ENCODE measurements around the gene CHCHD3. TPM values are rescaled to one million over a fixed set of nuclear protein-coding genes. Genes with fewer than 3 reads are reported as not detected.

The CHCHD3 gene
- total and polyA plus RNA-seq, 2 of the 4 experiments (the other 2 are of a cell fraction): 56.9 to 141 TPM

GRCh38 chr7:132871419-132871818 lies 210.5 kb downstream of the CHCHD3 start:
- no peak overlapping the region for H4K8ac ChIP-seq (ENCODE audit: low read depth in 2 of 2, low read length in 2 of 2)
- no peak overlapping the region for H3K18ac ChIP-seq (ENCODE audit: low read depth, low read length)
- H3K4me1 ChIP-seq (ENCODE audit: control insufficient read depth, insufficient read depth, low read length): no peaks in the 10 kb centered on the region
- H2BK15ac ChIP-seq (ENCODE audit: low read depth, low read length): no peak overlapping the region
- no peak overlapping the region for H3K14ac ChIP-seq (replicated peaks; ENCODE audit: low read depth, low read length)
- no peak overlapping the region for H3K27ac ChIP-seq (ENCODE audit: insufficient read depth, low read length)
- dilution Hi-C loops (cut with HindIII; ENCODE audit: low sequenced_read_pairs, unreplicated experiment): no loop called here
- no peak overlapping the region for H3K56ac ChIP-seq (ENCODE audit: extremely low read depth, insufficient read depth, low read length)
- DNase-seq (no peak), ATAC-seq (ENCODE audit: low read depth) (no peak)
- no peak overlapping the region for H3K23ac ChIP-seq (ENCODE audit: low read depth, low read length)
- ChIA-PET CTCF (no interaction called here), POLR2A (ENCODE audit: unreplicated experiment) (no interaction called here)
- H3K4me2 ChIP-seq (ENCODE audit: low read depth, low read length): no peak overlapping the region
- H3K9me3 ChIP-seq (ENCODE audit: control insufficient read depth, insufficient read depth, low read length): no peaks in the 10 kb centered on the region
- intact Hi-C loops (cut with micrococcal nuclease): no loop called here
- H2AK5ac ChIP-seq (ENCODE audit: low read depth, low read length): no peak overlapping the region
- no peaks in the 10 kb centered on the region for H4K20me1 ChIP-seq (ENCODE audit: insufficient read depth, low read length)
- H3K9ac ChIP-seq (ENCODE audit: low read depth, low read length): no peak overlapping the region
- no CpG with 5 or more reads among the region's 6 CpGs for WGBS, 2 experiments (ENCODE audit: extremely low coverage in 2 of 2, insufficient read length in 1 of 2)
- no peak overlapping the region for H2BK20ac ChIP-seq (ENCODE audit: low read depth, low read length)
- H3K79me1 ChIP-seq (ENCODE audit: low read depth in 1 of 2, low read length in 2 of 2): peaks cover 0 to 4% of the 10 kb centered on the region in 2 experiments; a peak in 1 of 4 replicates
- H4K91ac ChIP-seq (ENCODE audit: insufficient read depth, low read depth, low read length): no peak overlapping the region
- peaks cover 3% of the 10 kb centered on the region; the same call in 1 of the 2 replicates for H3K9me1 ChIP-seq (ENCODE audit: insufficient read depth, low read length)
- H2BK120ac ChIP-seq (ENCODE audit: low read depth, low read length): no peak overlapping the region
- H2BK5ac ChIP-seq (ENCODE audit: low read depth, low read length, poor library complexity, severe bottlenecking): no peak overlapping the region
- no peaks in the 10 kb centered on the region for H3K36me3 ChIP-seq (ENCODE audit: control insufficient read depth, insufficient read depth, low read length)
- in situ Hi-C loops (cut with MboI; ENCODE audit: low sequenced_read_pairs): no loop called here
- H4K5ac ChIP-seq (ENCODE audit: low read depth, low read length): no peak overlapping the region
- no peak overlapping the region for H2AFZ ChIP-seq (replicated peaks; ENCODE audit: low read length, poor library complexity)
- no peak overlapping the region for H3K4ac ChIP-seq (ENCODE audit: low read depth, low read length)
- H3K27me3 ChIP-seq (ENCODE audit: control insufficient read depth, insufficient read depth, low read length): no peaks in the 10 kb centered on the region
- TF ChIP-seq RCOR1 (IDR thresholded peaks at IDR 0.05; ENCODE audit: insufficient replicate concordance, low read length) (no peak), CTCF (conservative IDR thresholded peaks at IDR 0.05; ENCODE audit: low read depth, low read length) (no peak), MAZ (IDR thresholded peaks at IDR 0.05; ENCODE audit: borderline replicate concordance, low read depth, low read length) (no peak), RAD21 (IDR thresholded peaks at IDR 0.05; ENCODE audit: low read length) (no peak), MAFK (IDR thresholded peaks at IDR 0.05; ENCODE audit: low read depth, low read length) (no peak)
- H2AK9ac ChIP-seq (replicated peaks; ENCODE audit: low read depth, low read length, poor library complexity): no peak overlapping the region
- H3K4me3 ChIP-seq (ENCODE audit: insufficient read depth, low read depth, low read length): no peak overlapping the region
- BruUV-seq (replicated peaks): no TSS peak
